ENCODE measurements around the gene TASOR. TPM values are rescaled to one million over a fixed set of nuclear protein-coding genes. Genes with fewer than 3 reads are reported as not detected.

TASOR gene, protein sequence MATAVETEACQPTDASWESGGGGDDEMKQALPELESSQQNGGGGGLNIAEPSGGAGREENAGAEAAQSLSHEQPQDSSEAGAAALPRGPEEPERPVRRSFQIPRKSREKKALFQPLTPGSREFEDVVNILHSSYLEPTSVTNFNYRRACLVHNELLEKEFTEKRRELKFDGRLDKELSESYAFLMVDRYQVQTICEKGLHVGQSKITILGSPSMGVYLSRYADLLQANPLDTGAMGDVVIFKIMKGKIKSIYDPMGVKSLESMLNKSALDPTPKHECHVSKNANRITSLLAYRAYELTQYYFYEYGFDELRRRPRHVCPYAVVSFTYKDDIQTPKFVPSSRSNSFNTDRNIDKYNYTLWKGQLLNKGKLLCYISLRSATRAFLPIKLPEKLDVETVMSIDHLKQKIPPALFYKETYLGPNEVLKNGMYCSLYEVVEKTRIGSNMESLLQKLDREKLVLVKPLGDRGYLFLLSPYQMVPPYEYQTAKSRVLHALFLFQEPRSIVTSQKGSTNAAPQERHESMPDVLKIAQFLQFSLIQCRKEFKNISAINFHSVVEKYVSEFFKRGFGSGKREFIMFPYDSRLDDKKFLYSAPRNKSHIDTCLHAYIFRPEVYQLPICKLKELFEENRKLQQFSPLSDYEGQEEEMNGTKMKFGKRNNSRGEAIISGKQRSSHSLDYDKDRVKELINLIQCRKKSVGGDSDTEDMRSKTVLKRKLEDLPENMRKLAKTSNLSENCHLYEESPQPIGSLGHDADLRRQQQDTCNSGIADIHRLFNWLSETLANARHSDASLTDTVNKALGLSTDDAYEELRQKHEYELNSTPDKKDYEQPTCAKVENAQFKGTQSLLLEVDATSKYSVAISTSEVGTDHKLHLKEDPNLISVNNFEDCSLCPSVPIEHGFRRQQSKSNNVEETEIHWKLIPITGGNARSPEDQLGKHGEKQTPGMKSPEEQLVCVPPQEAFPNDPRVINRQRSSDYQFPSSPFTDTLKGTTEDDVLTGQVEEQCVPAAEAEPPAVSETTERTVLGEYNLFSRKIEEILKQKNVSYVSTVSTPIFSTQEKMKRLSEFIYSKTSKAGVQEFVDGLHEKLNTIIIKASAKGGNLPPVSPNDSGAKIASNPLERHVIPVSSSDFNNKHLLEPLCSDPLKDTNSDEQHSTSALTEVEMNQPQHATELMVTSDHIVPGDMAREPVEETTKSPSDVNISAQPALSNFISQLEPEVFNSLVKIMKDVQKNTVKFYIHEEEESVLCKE (N-terminal part only)
- total RNA-seq (100 to 1,000 TPM in 3 of 7 donors, 10 to 100 TPM in 4; 70.0 to 123 (median 89.3) TPM), polyA plus RNA-seq (10 to 100 TPM; 27.6 to 32.9 (median 30.6) TPM)
- long read RNA-seq, donor 1 = 0 reads
- long read RNA-seq, donor 2 = 0 reads

DNA sequence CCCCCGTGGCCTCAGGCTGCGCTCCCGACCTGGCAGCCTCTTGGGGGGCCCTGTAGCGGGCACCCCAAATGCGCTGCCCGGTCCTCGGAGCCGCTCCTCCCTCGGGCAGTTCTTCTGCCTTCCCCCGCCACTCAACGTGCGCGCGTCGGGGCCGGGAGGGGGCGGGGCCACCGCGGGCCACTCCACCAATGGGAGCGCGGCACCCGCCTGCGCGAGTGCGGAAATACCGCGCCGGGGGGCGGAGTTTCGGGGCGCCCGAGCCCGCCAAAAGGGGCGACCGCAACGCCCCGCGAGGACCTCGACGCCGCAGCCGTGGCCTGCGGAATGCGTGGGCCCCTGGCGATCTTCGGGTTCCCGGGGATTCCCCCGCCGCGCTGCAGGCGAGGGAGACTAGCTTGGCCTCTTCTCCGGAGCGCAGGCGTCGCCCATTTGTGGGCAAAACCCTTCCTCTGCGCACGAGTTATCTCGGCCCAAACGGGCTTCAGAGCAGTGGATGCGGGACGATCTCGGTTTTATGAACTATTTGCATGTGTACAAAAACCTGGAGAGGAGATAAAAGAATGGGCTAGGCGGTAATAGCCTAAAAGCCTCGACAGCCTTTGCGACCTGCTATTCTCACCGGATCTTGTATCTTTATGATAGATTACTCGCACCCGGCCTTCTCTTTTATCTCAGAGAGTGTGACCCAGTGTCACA, at the start of gene TASOR:
Gene TASOR, minus strand, starts transcription at position 144 of the 696 bp plus-strand sequence. CDS start 259 bp downstream, outside the sequence.
- WGBS, 5 donors = 18 to 73% (median 21%) methylated on average over 16 to 68 of the region's 68 CpGs
- intact Hi-C loops (cut with DNase I; ENCODE audit: low total_unique reads) = no loop called here
- TF ChIP-seq POLR2AphosphoS5 (IDR thresholded peaks at IDR 0.05) (peak; percentile 94 to 96 (median 95)), POLR2A (IDR thresholded peaks at IDR 0.05) (peak in 2 of 3 donors; percentile 32 to 46)
- TF ChIP-seq, protein P1, sequence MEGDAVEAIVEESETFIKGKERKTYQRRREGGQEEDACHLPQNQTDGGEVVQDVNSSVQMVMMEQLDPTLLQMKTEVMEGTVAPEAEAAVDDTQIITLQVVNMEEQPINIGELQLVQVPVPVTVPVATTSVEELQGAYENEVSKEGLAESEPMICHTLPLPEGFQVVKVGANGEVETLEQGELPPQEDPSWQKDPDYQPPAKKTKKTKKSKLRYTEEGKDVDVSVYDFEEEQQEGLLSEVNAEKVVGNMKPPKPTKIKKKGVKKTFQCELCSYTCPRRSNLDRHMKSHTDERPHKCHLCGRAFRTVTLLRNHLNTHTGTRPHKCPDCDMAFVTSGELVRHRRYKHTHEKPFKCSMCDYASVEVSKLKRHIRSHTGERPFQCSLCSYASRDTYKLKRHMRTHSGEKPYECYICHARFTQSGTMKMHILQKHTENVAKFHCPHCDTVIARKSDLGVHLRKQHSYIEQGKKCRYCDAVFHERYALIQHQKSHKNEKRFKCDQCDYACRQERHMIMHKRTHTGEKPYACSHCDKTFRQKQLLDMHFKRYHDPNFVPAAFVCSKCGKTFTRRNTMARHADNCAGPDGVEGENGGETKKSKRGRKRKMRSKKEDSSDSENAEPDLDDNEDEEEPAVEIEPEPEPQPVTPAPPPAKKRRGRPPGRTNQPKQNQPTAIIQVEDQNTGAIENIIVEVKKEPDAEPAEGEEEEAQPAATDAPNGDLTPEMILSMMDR (IDR thresholded peaks at IDR 0.05 in 8 of 11, conservative IDR thresholded peaks at IDR 0.05 in 3 of 11) = peak in 1 of 11 experiments; percentile 5

DNA sequence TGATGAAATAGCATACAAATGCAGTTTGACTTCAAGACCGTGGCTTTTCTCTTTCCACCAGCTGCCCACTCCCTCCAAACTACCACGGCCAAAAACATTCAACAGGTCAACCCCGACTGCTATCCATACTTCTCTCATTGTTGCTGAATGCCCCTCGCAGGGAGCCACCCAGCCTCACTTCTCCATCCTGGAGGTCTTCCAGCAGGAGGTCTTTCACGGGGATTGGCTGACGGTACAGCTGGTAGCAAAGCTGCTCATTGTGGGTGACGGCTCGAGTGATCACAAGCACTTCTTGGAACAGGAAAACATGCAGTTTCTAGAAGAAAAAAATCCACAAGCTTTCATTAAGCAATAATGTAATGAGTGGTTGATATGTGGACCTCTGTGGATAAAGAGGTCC, 49.0 kb upstream of the TASOR start:
- no peak for DNase-seq
- peaks cover 0 to 96% (median 62%) of the 10 kb centered on the region in 6 donors for H3K36me3 ChIP-seq
- H3K27me3 ChIP-seq (replicated peaks in 1 of 7) = no peaks in the 10 kb centered on the region
- TF ChIP-seq POLR2A (IDR thresholded peaks at IDR 0.05) = no peak
- no peak for TF ChIP-seq POLR2AphosphoS5 (IDR thresholded peaks at IDR 0.05)
- TF ChIP-seq, protein P1 (IDR thresholded peaks at IDR 0.05 in 8 of 11, conservative IDR thresholded peaks at IDR 0.05 in 3 of 11) = no peak
- intact Hi-C loops (cut with DNase I; ENCODE audit: low total_unique reads) = no loop called here
- H3K9me3 ChIP-seq = no peaks in the 10 kb centered on the region
- H3K4me3 ChIP-seq = no peak overlapping the region
- peaks cover 0 to 32% (median 2%) of the 10 kb centered on the region in 6 donors for H3K4me1 ChIP-seq
- 73 to 89% (median 81%) methylated on average over 8 of the region's 8 CpGs for whole genome bisulfite sequencing, 5 donors
- H3K27ac ChIP-seq = peak overlapping the region in 3 of 8 donors; percentile 7 to 50 (median 37)

More for the DNA sequence above, at the start of gene TASOR:
- peaks cover 0 to 12% (median 0%) of the 10 kb centered on the region in 6 donors for H3K36me3 ChIP-seq
- peaks cover 0 to 9% (median 0%) of the 10 kb centered on the region in 8 donors for H3K9me3 ChIP-seq
- no peaks in the 10 kb centered on the region for H3K27me3 ChIP-seq (replicated peaks in 1 of 7)
- peak; percentile 96 for DNase-seq
- H3K4me1 ChIP-seq = peaks cover 28 to 52% (median 42%) of the 10 kb centered on the region in 6 donors
- H3K4me3 ChIP-seq = peak within 1 kb of the TSS; percentile 63 to 82 (median 71)
- peak within 1 kb of the TSS; percentile 96 to 100 (median 100) for H3K27ac ChIP-seq

DNA sequence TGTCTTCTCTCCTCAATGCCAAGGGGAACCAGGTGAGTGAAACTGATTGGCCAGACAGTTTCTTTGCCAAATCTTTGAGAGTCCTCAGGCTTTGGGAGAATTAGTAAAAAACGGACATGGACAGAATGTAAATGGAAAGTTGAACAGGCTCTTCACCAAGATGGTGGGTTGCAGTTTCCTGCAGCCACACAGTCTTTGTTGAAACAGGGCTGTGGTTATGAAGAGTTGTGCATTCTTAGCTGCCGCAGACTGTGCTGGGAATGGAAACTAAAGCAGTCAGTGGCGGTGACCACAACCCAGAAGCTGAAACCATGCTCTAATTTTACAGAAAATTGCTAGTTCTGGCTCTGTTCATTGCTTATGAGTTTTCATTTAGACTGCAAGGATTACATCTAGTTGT, 42.1 kb upstream of the TASOR start:
- intact Hi-C loops (cut with DNase I; ENCODE audit: low total_unique reads) = no loop called here
- H3K27me3 ChIP-seq (replicated peaks in 1 of 7) = no peaks in the 10 kb centered on the region
- peaks cover 0 to 75% (median 42%) of the 10 kb centered on the region in 6 donors for H3K36me3 ChIP-seq
- no peak overlapping the region for H3K4me3 ChIP-seq
- WGBS, 5 donors = 52 to 62% (median 57%) methylated on average over 3 of the region's 3 CpGs
- H3K27ac ChIP-seq = peak overlapping the region in 6 of 8 donors; percentile 32 to 74 (median 62)
- DNase-seq = no peak
- TF ChIP-seq, protein P1 (IDR thresholded peaks at IDR 0.05 in 8 of 11, conservative IDR thresholded peaks at IDR 0.05 in 3 of 11) = no peak
- TF ChIP-seq POLR2AphosphoS5 (IDR thresholded peaks at IDR 0.05) = peak in 1 of 3 donors; percentile 55
- peaks cover 0 to 28% (median 8%) of the 10 kb centered on the region in 6 donors for H3K4me1 ChIP-seq
- no peaks in the 10 kb centered on the region for H3K9me3 ChIP-seq

All from spleen (tissue), 13 donors.